Brain microvascular endothelial cell (primary cell): ENCODE measurements around the gene NPEPPS.

Source experiments
- DNase-seq: peaks from one replicate; pipeline ENCODE4 v3.0.0-alpha.2; 2020
- H3K27ac ChIP-seq: fragments of 250-450 bp; sonication (Bioruptor Pico); 2 replicates; pipeline ENCODE4 v1.5.1; 2020; ENCODE audit warnings: mild to moderate bottlenecking, moderate library complexity
- H3K27me3 ChIP-seq: fragments of 250-450 bp; sonication (Bioruptor Pico); replicated peaks from 2 replicates; pipeline ENCODE4 v1.5.1; 2020; ENCODE audit warnings: mild to moderate bottlenecking
- H3K36me3 ChIP-seq: fragments of 250-450 bp; sonication (Bioruptor Pico); replicated peaks from 2 replicates; pipeline ENCODE4 v1.5.1; 2020; ENCODE audit warnings: mild to moderate bottlenecking
- H3K4me3 ChIP-seq: 2 replicates; pipeline ENCODE4 v1.5.1; 2011; ENCODE audit warnings: low read depth, mild to moderate bottlenecking, control low read depth, low read length, moderate library complexity
- in situ Hi-C: cut with HindIII; loops from 2 replicates; pipeline ENCODE4 v1.10.0; 2017; ENCODE audit warnings: low sequenced_read_pairs, low pct_ligation_motif_present
- TF ChIP-seq, protein P1 (sequence below): IDR thresholded peaks from 2 replicates; pipeline ENCODE4 v1.5.1; 2011; ENCODE audit warnings: low read depth, mild to moderate bottlenecking, moderate library complexity, low read length, control low read depth, inconsistent platforms; ENCODE audit errors: missing control alignments

Gene NPEPPS

DNA sequence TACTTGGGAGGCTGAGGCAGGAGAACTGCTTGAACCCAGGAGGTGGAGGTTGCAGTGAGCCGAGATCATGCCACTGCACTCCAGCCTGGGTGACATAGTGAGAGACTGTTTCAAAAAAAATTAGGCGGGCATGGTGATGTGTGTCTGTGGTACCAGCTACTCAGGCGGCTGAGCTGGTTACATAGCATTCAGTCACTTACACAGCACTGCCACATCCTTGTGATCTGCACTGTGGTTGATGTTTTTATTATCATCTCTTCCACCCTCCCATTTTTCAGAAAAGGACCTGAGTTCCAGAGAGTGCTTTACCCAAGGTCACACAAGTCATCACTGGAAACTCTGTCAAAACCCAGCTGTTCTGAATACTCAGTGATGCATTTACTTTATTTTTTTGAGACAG, 104.0 kb downstream of the NPEPPS start:
- in situ Hi-C loops, result no loop called here
- H3K4me3 ChIP-seq, result no peak overlapping the region
- no peaks in the 10 kb centered on the region for H3K27me3 ChIP-seq
- H3K27ac ChIP-seq, result no peak overlapping the region
- TF ChIP-seq, protein P1, sequence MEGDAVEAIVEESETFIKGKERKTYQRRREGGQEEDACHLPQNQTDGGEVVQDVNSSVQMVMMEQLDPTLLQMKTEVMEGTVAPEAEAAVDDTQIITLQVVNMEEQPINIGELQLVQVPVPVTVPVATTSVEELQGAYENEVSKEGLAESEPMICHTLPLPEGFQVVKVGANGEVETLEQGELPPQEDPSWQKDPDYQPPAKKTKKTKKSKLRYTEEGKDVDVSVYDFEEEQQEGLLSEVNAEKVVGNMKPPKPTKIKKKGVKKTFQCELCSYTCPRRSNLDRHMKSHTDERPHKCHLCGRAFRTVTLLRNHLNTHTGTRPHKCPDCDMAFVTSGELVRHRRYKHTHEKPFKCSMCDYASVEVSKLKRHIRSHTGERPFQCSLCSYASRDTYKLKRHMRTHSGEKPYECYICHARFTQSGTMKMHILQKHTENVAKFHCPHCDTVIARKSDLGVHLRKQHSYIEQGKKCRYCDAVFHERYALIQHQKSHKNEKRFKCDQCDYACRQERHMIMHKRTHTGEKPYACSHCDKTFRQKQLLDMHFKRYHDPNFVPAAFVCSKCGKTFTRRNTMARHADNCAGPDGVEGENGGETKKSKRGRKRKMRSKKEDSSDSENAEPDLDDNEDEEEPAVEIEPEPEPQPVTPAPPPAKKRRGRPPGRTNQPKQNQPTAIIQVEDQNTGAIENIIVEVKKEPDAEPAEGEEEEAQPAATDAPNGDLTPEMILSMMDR, result no peak
- DNase-seq, result no peak
- H3K36me3 ChIP-seq, result no peaks in the 10 kb centered on the region

DNA sequence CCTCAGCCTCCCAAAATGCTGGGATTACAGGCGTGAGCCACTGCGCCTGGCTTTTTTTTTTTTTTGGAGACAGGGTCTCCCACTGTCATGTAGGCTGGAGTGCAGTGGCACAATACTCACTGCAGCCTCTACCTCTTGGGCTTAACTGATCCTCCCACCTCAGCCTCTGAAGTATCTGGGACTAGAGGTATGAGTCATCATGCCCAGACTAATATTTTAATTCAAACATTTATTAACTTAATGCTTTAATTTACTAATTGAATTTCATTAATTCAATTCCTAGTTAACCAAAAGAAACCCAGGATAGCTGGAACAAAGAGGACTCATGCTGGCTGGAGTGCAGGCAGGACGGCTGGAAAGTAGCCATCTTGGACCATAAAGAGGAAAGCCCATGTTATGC, 104.8 kb downstream of the NPEPPS start:
- no peak for DNase-seq
- Histone ChIP-seq H3K27me3 (no peaks in the 10 kb centered on the region), H3K4me3 (no peak overlapping the region), H3K36me3 (no peaks in the 10 kb centered on the region), H3K27ac (no peak overlapping the region)
- TF ChIP-seq, protein P1, result no peak
- in situ Hi-C loops, result no loop called here

DNA sequence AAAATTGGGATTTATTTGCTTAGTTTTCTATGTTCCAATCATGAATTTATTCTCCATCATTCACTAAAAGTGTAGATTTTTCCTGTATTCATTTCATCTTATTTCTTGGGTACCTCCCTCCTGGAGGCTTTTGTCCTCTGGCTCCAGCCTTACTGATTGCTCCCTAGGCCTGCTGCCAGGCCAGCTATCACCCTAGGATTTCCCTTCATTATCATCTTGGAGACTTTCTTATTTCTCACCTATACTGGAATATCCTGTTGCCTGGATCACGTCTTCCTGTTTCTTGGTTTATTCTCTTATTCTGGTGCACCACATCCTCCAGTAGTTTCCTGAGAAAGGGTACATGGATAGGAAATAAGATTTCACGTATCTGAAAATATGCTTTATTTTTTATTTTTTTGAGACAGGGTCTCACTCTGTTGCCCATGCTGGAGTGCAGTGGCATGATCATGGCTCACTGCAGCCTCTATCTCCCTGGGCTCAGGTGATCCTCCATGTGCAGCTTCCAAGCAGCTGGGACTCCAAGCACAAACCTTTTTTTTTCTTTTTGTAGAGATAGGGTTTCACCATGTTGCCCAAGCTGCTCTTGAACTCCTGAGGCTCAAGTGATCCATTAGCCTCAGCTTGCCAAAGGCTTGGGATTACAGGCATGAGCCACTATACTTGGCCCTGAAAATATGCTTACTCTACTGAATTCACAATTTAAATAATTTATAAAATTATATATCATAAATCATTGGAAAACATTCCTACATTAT, 105.5 kb downstream of the NPEPPS start:
- no peaks in the 10 kb centered on the region for H3K36me3 ChIP-seq
- DNase-seq, result no peak
- no peaks in the 10 kb centered on the region for H3K27me3 ChIP-seq
- H3K4me3 ChIP-seq, result no peak overlapping the region
- TF ChIP-seq, protein P1, result no peak
- H3K27ac ChIP-seq, result no peak overlapping the region
- in situ Hi-C loops, result no loop called here

DNA sequence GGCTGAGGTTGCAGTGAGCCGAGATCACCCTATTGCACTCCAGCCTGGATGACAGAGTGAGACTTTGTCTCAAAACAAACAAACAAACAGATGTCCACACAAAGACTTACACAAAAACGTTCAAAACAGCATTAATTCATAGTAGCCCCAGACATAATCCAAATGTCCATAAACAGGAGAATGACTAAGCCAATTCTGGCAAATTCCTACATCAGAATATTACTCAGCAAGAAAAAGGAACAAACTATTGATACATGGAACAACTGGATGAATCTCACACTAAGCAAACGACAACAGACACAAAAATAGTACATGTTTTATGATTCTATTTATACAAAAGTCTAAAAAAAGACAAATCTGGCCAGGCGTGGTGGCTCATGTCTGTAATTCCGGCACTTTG, 108.0 kb downstream of the NPEPPS start:
- DNase-seq, result no peak
- H3K4me3 ChIP-seq, result no peak overlapping the region
- TF ChIP-seq, protein P1, result no peak
- H3K27ac ChIP-seq, result no peak overlapping the region
- in situ Hi-C loops, result no loop called here
- no peaks in the 10 kb centered on the region for H3K27me3 ChIP-seq
- no peaks in the 10 kb centered on the region for H3K36me3 ChIP-seq

DNA sequence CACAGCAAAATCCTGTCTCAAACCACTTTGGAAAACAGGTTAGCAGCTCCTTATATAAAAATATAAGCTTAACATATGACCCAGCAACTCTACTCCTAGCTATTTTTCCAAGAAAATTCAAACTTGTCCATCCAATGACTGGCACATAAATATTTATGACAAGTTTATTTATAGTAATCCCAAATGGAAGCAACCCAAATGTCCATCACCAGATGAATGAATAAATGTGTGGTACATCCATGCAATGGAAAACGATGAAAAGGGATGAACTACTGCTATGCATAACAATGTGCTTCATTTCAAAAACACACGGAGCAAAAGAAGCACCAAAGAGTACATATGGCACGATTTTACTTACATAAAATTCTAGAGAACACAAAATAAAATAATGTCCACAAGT, 109.2 kb downstream of the NPEPPS start:
- DNase-seq, result no peak
- no peak overlapping the region for H3K4me3 ChIP-seq
- H3K27me3 ChIP-seq, result no peaks in the 10 kb centered on the region
- TF ChIP-seq, protein P1, result no peak
- in situ Hi-C loops, result no loop called here
- H3K36me3 ChIP-seq, result no peaks in the 10 kb centered on the region
- no peak overlapping the region for H3K27ac ChIP-seq

DNA sequence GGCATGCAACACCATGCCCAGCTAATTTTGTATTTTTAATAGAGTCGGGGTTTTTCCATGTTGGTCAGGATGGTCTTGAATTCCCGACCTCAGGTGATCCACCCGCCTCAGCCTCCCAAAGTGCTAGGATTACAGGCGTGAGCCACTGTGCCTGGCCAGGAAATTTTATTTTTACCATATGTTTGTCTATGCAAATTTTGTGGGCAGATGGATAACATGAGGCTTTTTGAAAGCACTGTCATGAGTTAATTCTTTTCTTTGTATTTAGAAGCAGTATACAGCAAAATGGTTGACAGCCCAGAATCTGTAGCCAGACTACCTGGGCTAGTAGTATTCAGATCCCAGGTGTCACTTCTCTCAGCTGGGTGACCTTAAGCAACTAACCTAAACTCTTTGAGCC, 110.3 kb downstream of the NPEPPS start:
- TF ChIP-seq, protein P1, result no peak
- H3K27ac ChIP-seq, result no peak overlapping the region
- H3K27me3 ChIP-seq, result no peaks in the 10 kb centered on the region
- DNase-seq, result no peak
- no peaks in the 10 kb centered on the region for H3K36me3 ChIP-seq
- H3K4me3 ChIP-seq, result no peak overlapping the region
- in situ Hi-C loops, result no loop called here
